KOPT-K1 (cell line): Measurements from ENCODE around the gene BEST1.

Experiments
- H3K27ac ChIP-seq: fragments of 200-600 bp; sonication (generic); 2 replicates; pipeline ENCODE4 v1.5.1; 2016; ENCODE audit warnings: antibody characterized with exemption, mild to moderate bottlenecking, low read depth, low read length; ENCODE audit not compliant: poor library complexity, severe bottlenecking
- H3K36me3 ChIP-seq: fragments of 200-600 bp; sonication (generic); 2 replicates; pipeline ENCODE4 v1.5.1; 2017; ENCODE audit warnings: antibody characterized with exemption, mild to moderate bottlenecking, low read length, moderate library complexity; ENCODE audit not compliant: insufficient read depth
- H3K9me3 ChIP-seq: fragments of 200-600 bp; sonication (generic); 2 replicates; pipeline ENCODE4 v1.5.1; 2017; ENCODE audit warnings: antibody characterized with exemption, low read length, mild to moderate bottlenecking; ENCODE audit not compliant: insufficient read depth, poor library complexity, severe bottlenecking

Gene BEST1

GRCh38 chr11:61911701-61912529 is 38.2 kb upstream of the BEST1 start:
- no peak overlapping the region for H3K27ac ChIP-seq
- no peaks in the 10 kb centered on the region for H3K9me3 ChIP-seq
- no peaks in the 10 kb centered on the region for H3K36me3 ChIP-seq

- no peaks in the 10 kb centered on the region for H3K9me3 ChIP-seq
- no peaks in the 10 kb centered on the region for H3K36me3 ChIP-seq
- no peak overlapping the region for H3K27ac ChIP-seq
Observed at GRCh38 chr11:61912530-61912898, 37.6 kb upstream of the BEST1 start.

GRCh38 chr11:61912991-61913698 is 37.0 kb upstream of the BEST1 start:
- Histone ChIP-seq H3K36me3 (no peaks in the 10 kb centered on the region), H3K27ac (no peak overlapping the region), H3K9me3 (no peaks in the 10 kb centered on the region)

GRCh38 chr11:61913699-61914395 is 36.3 kb upstream of the BEST1 start:
- no peaks in the 10 kb centered on the region for H3K9me3 ChIP-seq
- no peaks in the 10 kb centered on the region for H3K36me3 ChIP-seq
- no peak overlapping the region for H3K27ac ChIP-seq

- H3K27ac ChIP-seq = no peak overlapping the region
- no peaks in the 10 kb centered on the region for H3K36me3 ChIP-seq
- H3K9me3 ChIP-seq = no peaks in the 10 kb centered on the region
Observed at GRCh38 chr11:61914471-61915171, 35.5 kb upstream of the BEST1 start.

- Histone ChIP-seq H3K36me3 (no peaks in the 10 kb centered on the region), H3K9me3 (no peaks in the 10 kb centered on the region), H3K27ac (no peak overlapping the region)
Observed at GRCh38 chr11:61916737-61917333, 33.3 kb upstream of the BEST1 start.

- H3K9me3 ChIP-seq = no peaks in the 10 kb centered on the region
- H3K36me3 ChIP-seq = no peaks in the 10 kb centered on the region
- no peak within 1 kb of the TSS for H3K27ac ChIP-seq
Observed at GRCh38 chr11:61917334-61918109, 32.6 kb upstream of the BEST1 start, which contains the start of gene RAB3IL1. Gene RAB3IL1, minus strand, starts transcription at chr11:61917566. Its CDS starts 199 bp downstream, at chr11:61917367.

GRCh38 chr11:61918251-61918937 is 31.8 kb upstream of the BEST1 start:
- H3K36me3 ChIP-seq = no peaks in the 10 kb centered on the region
- no peak overlapping the region for H3K27ac ChIP-seq
- no peaks in the 10 kb centered on the region for H3K9me3 ChIP-seq

GRCh38 chr11:61918938-61919704 is 31.0 kb upstream of the BEST1 start:
- Histone ChIP-seq H3K9me3 (no peaks in the 10 kb centered on the region), H3K36me3 (no peaks in the 10 kb centered on the region), H3K27ac (no peak overlapping the region)

- H3K27ac ChIP-seq = no peak overlapping the region
- no peaks in the 10 kb centered on the region for H3K9me3 ChIP-seq
- H3K36me3 ChIP-seq = no peaks in the 10 kb centered on the region
Observed at GRCh38 chr11:61919705-61920631, 30.2 kb upstream of the BEST1 start.

- Histone ChIP-seq H3K9me3 (no peaks in the 10 kb centered on the region), H3K36me3 (no peaks in the 10 kb centered on the region), H3K27ac (no peak overlapping the region)
Observed at GRCh38 chr11:61921446-61921845, 28.7 kb upstream of the BEST1 start.

- H3K36me3 ChIP-seq = no peaks in the 10 kb centered on the region
- no peak overlapping the region for H3K27ac ChIP-seq
- no peaks in the 10 kb centered on the region for H3K9me3 ChIP-seq
Observed at GRCh38 chr11:61922539-61922938, 27.6 kb upstream of the BEST1 start.
